GM10248 (cell line): Measurements from ENCODE around the gene GPR37.

Source experiments
- CTCF ChIA-PET: fragments of 300-600 bp; sonication (Branson Sonifier 250); formaldehyde crosslinking; extraction: SDS; loops from one replicate; lab custom pipeline; 2021; ENCODE audit warnings: antibody characterized with exemption; lab: Yijun Ruan, JAX
- POLR2A ChIA-PET: fragments of 350-650 bp; sonication (Branson Sonifier 250); formaldehyde crosslinking; extraction: SDS; loops from one replicate; lab custom pipeline; 2020; ENCODE audit warnings: antibody characterized with exemption; lab: Yijun Ruan, JAX
- DNase-seq: peaks from one replicate; pipeline ENCODE4 v3.0.0; 2012; ENCODE audit errors: extremely low spot score
- TF ChIP-seq, protein P1 (sequence below): IDR thresholded peaks from 2 replicates; pipeline ENCODE4 v1.5.1; 2012; ENCODE audit warnings: mild to moderate bottlenecking, low read depth; ENCODE audit errors: extremely low read depth, missing control alignments, control extremely low read depth

The GPR37 gene

DNA sequence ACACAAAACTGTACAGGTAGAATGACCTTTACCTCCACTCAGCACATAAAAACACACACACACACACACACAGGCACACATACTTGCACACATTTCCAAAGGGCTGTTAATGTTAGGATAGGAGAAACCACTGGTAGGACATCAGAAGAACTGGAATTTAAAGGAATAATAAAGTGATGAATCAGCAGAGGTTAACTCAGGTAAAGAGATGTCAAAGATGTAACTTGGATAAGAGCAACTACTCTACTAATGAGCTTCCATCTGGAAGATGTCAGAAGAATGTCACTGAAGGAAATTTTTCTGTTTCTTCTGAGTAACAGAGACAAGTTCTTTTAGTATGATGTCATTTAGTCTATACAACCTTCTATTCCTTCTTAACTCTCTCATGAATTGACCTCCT lies 26.4 kb upstream of the GPR37 start:
- ChIA-PET CTCF (interaction anchor here (1.0 kb wide), 1 partner anchor 13 kb away, joined by 3 read pairs; no protein-coding TSS in a partner anchor), POLR2A (no interaction called here)
- DNase-seq = no peak
- TF ChIP-seq, protein P1, sequence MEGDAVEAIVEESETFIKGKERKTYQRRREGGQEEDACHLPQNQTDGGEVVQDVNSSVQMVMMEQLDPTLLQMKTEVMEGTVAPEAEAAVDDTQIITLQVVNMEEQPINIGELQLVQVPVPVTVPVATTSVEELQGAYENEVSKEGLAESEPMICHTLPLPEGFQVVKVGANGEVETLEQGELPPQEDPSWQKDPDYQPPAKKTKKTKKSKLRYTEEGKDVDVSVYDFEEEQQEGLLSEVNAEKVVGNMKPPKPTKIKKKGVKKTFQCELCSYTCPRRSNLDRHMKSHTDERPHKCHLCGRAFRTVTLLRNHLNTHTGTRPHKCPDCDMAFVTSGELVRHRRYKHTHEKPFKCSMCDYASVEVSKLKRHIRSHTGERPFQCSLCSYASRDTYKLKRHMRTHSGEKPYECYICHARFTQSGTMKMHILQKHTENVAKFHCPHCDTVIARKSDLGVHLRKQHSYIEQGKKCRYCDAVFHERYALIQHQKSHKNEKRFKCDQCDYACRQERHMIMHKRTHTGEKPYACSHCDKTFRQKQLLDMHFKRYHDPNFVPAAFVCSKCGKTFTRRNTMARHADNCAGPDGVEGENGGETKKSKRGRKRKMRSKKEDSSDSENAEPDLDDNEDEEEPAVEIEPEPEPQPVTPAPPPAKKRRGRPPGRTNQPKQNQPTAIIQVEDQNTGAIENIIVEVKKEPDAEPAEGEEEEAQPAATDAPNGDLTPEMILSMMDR = no peak

DNA sequence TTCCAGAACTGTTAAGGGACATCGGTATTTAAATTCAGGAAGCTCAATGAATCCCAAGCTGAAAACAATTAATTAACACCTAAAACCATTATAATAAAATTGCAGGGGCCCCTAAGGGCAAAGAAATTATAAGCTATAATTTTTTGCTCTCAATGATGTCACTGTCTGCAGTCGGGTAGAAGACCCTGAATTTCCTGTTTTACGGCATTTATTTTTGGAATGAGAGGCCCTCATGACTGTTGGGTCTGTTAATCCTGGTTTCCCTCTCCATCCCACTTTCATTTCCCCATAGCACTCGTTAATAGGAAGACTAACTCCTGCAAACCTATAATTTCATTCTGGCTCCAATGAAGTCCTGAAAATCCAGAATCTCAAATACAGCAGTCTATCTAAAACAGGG lies 25.8 kb upstream of the GPR37 start:
- no peak for DNase-seq
- TF ChIP-seq, protein P1 = no peak
- ChIA-PET POLR2A (no interaction called here), CTCF (interaction anchor here (1.2 kb wide), 1 partner anchor 15 kb away, joined by 3 read pairs; no protein-coding TSS in a partner anchor)

DNA sequence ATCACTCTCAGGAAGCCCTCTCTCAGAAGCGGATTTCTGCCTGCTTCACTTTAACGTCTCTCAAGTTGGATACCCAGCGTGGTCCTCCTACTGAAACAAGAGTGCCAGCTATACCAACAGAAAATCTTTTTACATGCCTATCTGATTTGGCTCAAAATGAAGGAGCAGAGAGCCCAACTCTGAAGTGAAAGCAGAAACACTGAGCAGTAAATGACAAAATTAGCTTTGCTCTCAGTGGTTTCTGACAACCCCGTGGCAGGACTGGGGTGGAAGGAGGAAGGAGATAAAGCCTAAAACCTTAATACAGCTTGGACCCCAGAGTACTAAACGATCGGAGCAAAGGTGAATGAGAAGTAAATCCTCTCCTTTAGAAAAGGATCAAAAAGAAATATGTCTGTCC lies 25.1 kb upstream of the GPR37 start:
- no peak for DNase-seq
- TF ChIP-seq, protein P1 = no peak
- ChIA-PET CTCF (interaction anchor here (1.2 kb wide), 1 partner anchor 14 kb away, joined by 3 read pairs; no protein-coding TSS in a partner anchor), POLR2A (no interaction called here)

DNA sequence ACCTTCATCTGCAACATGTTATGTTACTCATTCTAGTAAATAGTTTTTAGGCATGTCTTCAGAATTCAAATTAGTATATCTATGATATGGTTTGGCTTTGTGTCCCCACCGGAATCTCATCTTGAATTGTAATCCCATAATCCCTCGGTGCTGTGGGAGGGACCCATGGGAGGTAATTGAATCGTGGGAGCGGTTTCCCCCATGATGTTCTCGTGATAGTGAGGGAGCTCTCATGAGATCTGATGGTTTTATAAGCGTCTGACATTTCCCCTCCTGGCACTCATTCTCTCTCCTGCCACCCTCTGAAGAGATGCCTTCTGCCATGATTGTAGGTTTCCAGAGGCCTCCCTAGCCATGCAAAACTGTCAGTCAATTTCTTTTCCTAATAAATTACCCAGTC lies 20.4 kb upstream of the GPR37 start:
- no peak for DNase-seq
- ChIA-PET CTCF (interaction anchor here (1.3 to 2.7 kb wide), 5 partner anchors 11 to 685 kb away, joined by 4 to 15 read pairs (median 6); no protein-coding TSS in a partner anchor), POLR2A (no interaction called here)
- TF ChIP-seq, protein P1 = no peak

DNA sequence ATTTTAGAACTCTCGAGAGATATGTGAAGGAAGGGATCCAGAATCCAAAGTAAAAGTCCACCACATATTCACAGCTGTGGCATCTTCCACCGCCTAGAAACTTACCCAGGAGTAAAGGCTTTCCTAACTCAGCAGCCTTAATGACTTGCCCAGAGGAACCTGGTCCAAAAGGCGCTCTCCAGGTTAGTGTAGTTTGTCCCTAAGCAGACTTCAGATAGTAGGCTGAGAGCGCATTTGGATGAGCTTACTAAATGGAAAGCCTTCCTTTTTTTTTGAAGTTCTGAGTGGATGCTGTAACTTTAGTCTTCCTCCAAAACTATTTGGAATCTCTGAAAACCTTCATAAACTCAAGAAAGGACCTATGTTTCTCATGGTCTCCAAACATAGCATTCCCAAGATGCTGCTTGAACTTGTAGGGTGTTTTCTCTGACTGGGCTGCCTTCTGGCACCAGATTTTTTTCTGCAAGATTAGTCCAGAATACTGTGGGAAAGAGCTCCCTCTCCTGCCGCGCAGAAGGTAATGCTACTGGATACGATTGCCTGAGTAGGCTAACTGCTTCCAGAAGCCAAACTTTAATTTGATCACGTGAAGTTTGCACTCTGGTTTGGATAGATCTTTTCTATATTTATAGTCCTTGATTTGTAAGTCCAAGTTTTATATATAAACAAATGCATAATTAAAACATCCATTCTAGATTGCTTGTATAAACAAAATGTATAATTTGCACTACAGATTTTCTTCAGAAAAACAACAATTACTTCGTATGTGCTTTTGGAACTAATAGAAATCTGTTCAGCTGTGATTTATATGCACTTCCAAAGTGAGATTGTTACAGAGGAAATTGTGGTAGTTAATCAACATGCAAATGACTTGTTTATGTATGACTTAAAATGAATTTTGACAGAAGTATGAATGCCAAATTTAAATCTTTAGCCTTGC lies 19.6 kb upstream of the GPR37 start:
- TF ChIP-seq, protein P1 = peak; percentile 74
- peak; percentile 49 for DNase-seq
- ChIA-PET POLR2A (no interaction called here), CTCF (interaction anchor here (0.7 to 2.7 kb wide), 19 partner anchors 9 to 911 kb away, joined by 3 to 15 read pairs (median 4); no protein-coding TSS in a partner anchor)

DNA sequence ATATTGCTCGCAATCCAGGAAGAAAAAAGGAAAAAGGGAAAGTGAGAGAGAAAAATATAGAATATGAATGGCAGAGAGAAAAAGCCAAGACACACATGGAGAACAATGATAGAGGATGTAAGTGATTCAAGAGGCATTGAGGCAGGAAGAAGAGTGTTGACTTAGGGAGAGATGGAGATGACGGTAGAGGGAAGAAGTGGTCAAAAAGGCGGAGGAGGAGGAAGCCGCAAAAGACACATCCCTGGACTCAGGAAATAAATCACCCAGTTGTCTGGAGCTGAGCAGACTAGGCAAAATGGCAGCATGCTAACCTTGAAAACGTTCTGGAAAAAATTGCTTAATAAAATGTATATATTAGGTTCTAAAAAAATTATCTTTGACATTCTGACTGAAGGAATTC lies 17.7 kb upstream of the GPR37 start:
- no peak for DNase-seq
- ChIA-PET CTCF (interaction anchor here (1.0 to 1.2 kb wide), 2 partner anchors 623 to 682 kb away, joined by 3 to 6 read pairs; no protein-coding TSS in a partner anchor), POLR2A (no interaction called here)
- TF ChIP-seq, protein P1 = no peak
